Lower leg skin (tissue), 4 donors: ENCODE results near the gene CTNNBL1. TPM values are rescaled to one million over a fixed set of nuclear protein-coding genes. Genes with fewer than 3 reads are reported as not detected.

Experiments used
- DNase-seq, 2 donors: peaks; one replicate each; pipeline ENCODE4 v3.0.0-alpha.2; 2019; ENCODE audit warnings: low spot score in 2 of 2
- H3K4me3 ChIP-seq: fragments of 200-600 bp; sonication (generic); 2 replicates; pipeline ENCODE4 v1.5.1; 2017; ENCODE audit warnings: mild to moderate bottlenecking, low read depth; ENCODE audit not compliant: poor library complexity, severe bottlenecking
- CTCF ChIP-seq, 3 donors: fragments of 450-650 bp; IDR thresholded peaks; one replicate each; pipeline ENCODE4 v1.5.1; 2016; ENCODE audit warnings: antibody characterized with exemption in 3 of 3, mild to moderate bottlenecking in 3 of 3, moderate library complexity in 2 of 3
- POLR2A ChIP-seq, 2 donors: fragments of 450-650 bp; IDR thresholded peaks; one replicate each; pipeline ENCODE4 v1.6.1; 2016 to 2017; ENCODE audit warnings: antibody characterized with exemption in 2 of 2, mild to moderate bottlenecking in 1 of 2, moderate library complexity in 1 of 2
- WGBS, 2 donors: methylation state at CpG; one replicate each; pipeline ENCODE4 v1.1.5; 2018; 5-methylcytosine and 5-hydroxymethylcytosine counted together
- intact Hi-C: fragments of 100-400 bp; cut with DNase I; formaldehyde crosslinking; loops from one replicate; pipeline ENCODE4 v1.15.0; 2023; ENCODE audit warnings: low total_unique reads
- total RNA-seq, 4 donors: library from RNA; depleted of rRNA; stranded (reverse); fragments of >200 nt; gene quantifications; one replicate each; pipeline ENCODE4 v1.1.0, GENCODE V29; 2016

CTNNBL1 gene
- total RNA-seq, 4 donors from 2014 or later: 22.0 to 35.0 (median 27.5) TPM

GRCh38 chr20:37796121-37796520, 102.3 kb downstream of the CTNNBL1 start:
- 92 to 94% methylated on average over 4 of the region's 4 CpGs for WGBS, 2 donors
- DNase-seq: no peak
- intact Hi-C loops: no loop called here
- no peak for TF ChIP-seq POLR2A (IDR thresholded peaks at IDR 0.05)
- no peak for TF ChIP-seq CTCF (IDR thresholded peaks at IDR 0.05)
- H3K4me3 ChIP-seq: no peak overlapping the region

- 81 to 84% methylated on average over 7 of the region's 7 CpGs for WGBS, 2 donors
- no peak overlapping the region for H3K4me3 ChIP-seq
- intact Hi-C loops: no loop called here
- TF ChIP-seq CTCF (IDR thresholded peaks at IDR 0.05) (no peak), POLR2A (IDR thresholded peaks at IDR 0.05) (no peak)
- no peak for DNase-seq
Measured at GRCh38 chr20:37796733-37797132, 102.9 kb downstream of the CTNNBL1 start.

- intact Hi-C loops: no loop called here
- no peak for DNase-seq
- no peak for TF ChIP-seq CTCF (IDR thresholded peaks at IDR 0.05)
- no peak for TF ChIP-seq POLR2A (IDR thresholded peaks at IDR 0.05)
- no peak overlapping the region for H3K4me3 ChIP-seq
- 89 to 92% methylated on average over 4 of the region's 4 CpGs for WGBS, 2 donors
Measured at GRCh38 chr20:37797669-37798175, 103.9 kb downstream of the CTNNBL1 start.

- WGBS, 2 donors: 94 to 96% methylated on average over 2 of the region's 2 CpGs
- intact Hi-C loops: no loop called here
- no peak for TF ChIP-seq CTCF (IDR thresholded peaks at IDR 0.05)
- no peak for TF ChIP-seq POLR2A (IDR thresholded peaks at IDR 0.05)
- DNase-seq: no peak
- no peak overlapping the region for H3K4me3 ChIP-seq
Measured at GRCh38 chr20:37798312-37798711, 104.5 kb downstream of the CTNNBL1 start.

- intact Hi-C loops: no loop called here
- TF ChIP-seq POLR2A (IDR thresholded peaks at IDR 0.05) (no peak), CTCF (IDR thresholded peaks at IDR 0.05) (no peak)
- H3K4me3 ChIP-seq: no peak overlapping the region
- no peak for DNase-seq
- WGBS, 2 donors: 95 to 97% methylated on average over 4 of the region's 4 CpGs
Measured at GRCh38 chr20:37800618-37801017, 106.8 kb downstream of the CTNNBL1 start.

- intact Hi-C loops: no loop called here
- no peak for DNase-seq
- TF ChIP-seq POLR2A (IDR thresholded peaks at IDR 0.05) (no peak), CTCF (IDR thresholded peaks at IDR 0.05) (no peak)
- WGBS, 2 donors: 69 to 80% methylated on average over 2 of the region's 2 CpGs
- H3K4me3 ChIP-seq: no peak overlapping the region
Measured at GRCh38 chr20:37801921-37802320, 108.1 kb downstream of the CTNNBL1 start.
